Neural progenitor cell (in vitro differentiated cells): ENCODE measurements around the gene ARL13A. TPM values are rescaled to one million over a fixed set of nuclear protein-coding genes. Genes with fewer than 3 reads are reported as not detected.

Experiments
- DNase-seq: peaks from one replicate; pipeline ENCODE4 v3.0.0-alpha.2; 2016; ENCODE audit warnings: low spot score
- H2AFZ ChIP-seq: fragments of 200-600 bp; sonication (generic); replicated peaks from 2 replicates; pipeline ENCODE4 v1.6.1; 2016; ENCODE audit warnings: antibody characterized with exemption
- H3F3A ChIP-seq: fragments of 200-600 bp; sonication (generic); 2 replicates; pipeline ENCODE4 v1.6.1; 2016; ENCODE audit warnings: antibody characterized with exemption, low read depth
- H3K27ac ChIP-seq: fragments of 200-600 bp; sonication (generic); 2 replicates; pipeline ENCODE4 v1.5.1; 2016; ENCODE audit warnings: mild to moderate bottlenecking
- H3K27me3 ChIP-seq: fragments of 200-600 bp; sonication (generic); 2 replicates; pipeline ENCODE4 v1.6.1; 2016; ENCODE audit warnings: mild to moderate bottlenecking, moderate library complexity
- H3K36me3 ChIP-seq: fragments of 200-600 bp; sonication (generic); 2 replicates; pipeline ENCODE4 v1.5.1; 2016
- H3K4me1 ChIP-seq: fragments of 200-600 bp; sonication (generic); 2 replicates; pipeline ENCODE4 v1.6.1; 2016; ENCODE audit warnings: mixed run types
- H3K4me2 ChIP-seq: fragments of 200-600 bp; sonication (generic); 2 replicates; pipeline ENCODE4 v1.6.1; 2016
- H3K4me3 ChIP-seq: fragments of 200-600 bp; sonication (generic); 2 replicates; pipeline ENCODE4 v1.5.1; 2016
- H3K79me2 ChIP-seq: fragments of 200-600 bp; sonication (generic); 2 replicates; pipeline ENCODE4 v1.6.1; 2016; ENCODE audit warnings: low read depth
- H3K9ac ChIP-seq: fragments of 200-600 bp; sonication (generic); 2 replicates; pipeline ENCODE4 v1.6.1; 2016
- H3K9me3 ChIP-seq: fragments of 200-600 bp; sonication (generic); 2 replicates; pipeline ENCODE4 v1.5.1; 2016; ENCODE audit warnings: low read depth
- H4K20me1 ChIP-seq: fragments of 200-600 bp; sonication (generic); 2 replicates; pipeline ENCODE4 v1.6.1; 2016; ENCODE audit warnings: low read depth
- H3K27ac Mint-ChIP-seq: 3 replicates; pipeline ENCODE4 v1.8.0; 2021; ENCODE audit warnings: mixed read lengths
- H3K27me3 Mint-ChIP-seq: 2 replicates; pipeline ENCODE4 v1.8.0; 2022; ENCODE audit warnings: low read depth, mild to moderate bottlenecking, inconsistent platforms, moderate library complexity, mixed read lengths; ENCODE audit not compliant: insufficient read depth
- H3K36me3 Mint-ChIP-seq: 3 replicates; pipeline ENCODE4 v1.8.0; 2021; ENCODE audit warnings: mixed read lengths
- H3K4me1 Mint-ChIP-seq: 3 replicates; pipeline ENCODE4 v1.8.0; 2021; ENCODE audit warnings: mixed read lengths
- H3K4me3 Mint-ChIP-seq: 3 replicates; pipeline ENCODE4 v1.8.0; 2021; ENCODE audit warnings: mild to moderate bottlenecking, moderate library complexity, mixed read lengths
- H3K9me3 Mint-ChIP-seq: 3 replicates; pipeline ENCODE4 v1.8.0; 2020; ENCODE audit warnings: mixed read lengths
- EZH2 ChIP-seq: fragments of 200-600 bp; sonication (generic); IDR thresholded peaks from 2 replicates; pipeline ENCODE4 v1.6.1; 2017; ENCODE audit warnings: antibody characterized with exemption, mild to moderate bottlenecking, moderate library complexity
- EZH2phosphoT487 ChIP-seq: fragments of 200-600 bp; sonication (generic); IDR thresholded peaks from 2 replicates; pipeline ENCODE4 v1.6.1; 2017; ENCODE audit warnings: antibody characterized with exemption
- total RNA-seq: library from RNA; depleted of rRNA; stranded (reverse); fragments of >200 nt; gene quantifications from 2 replicates; pipeline ENCODE4 v1.2.3, GENCODE V29; 2015; ENCODE audit warnings: low replicate concordance
- TF ChIP-seq, protein P1 (sequence below): fragments of 200-600 bp; sonication (generic); IDR thresholded peaks from 2 replicates; pipeline ENCODE4 v1.5.1; 2017; ENCODE audit warnings: antibody characterized with exemption, mild to moderate bottlenecking

ARL13A gene
- total RNA-seq, 1 donor from 2014 or later, result 0.36 TPM

DNA sequence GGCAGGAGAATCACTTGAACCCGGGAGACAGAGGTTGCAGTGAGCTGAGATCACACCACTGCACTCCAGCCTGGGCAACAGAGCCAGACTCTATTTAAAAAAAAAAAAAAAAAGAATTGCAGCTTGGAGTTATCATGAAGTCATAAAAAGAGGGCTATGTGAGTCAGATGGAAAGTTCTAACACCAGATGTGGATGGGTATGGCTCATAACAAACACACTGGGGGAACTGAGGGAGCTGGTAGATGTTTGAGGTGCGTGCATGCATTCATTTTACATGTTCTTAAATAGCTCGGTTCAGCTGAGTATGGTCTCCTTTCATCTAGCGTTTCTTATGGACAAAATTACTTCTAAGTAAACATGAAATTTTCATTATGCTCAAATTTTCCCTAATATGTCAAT is 70.7 kb downstream of the ARL13A start:
- Mint-ChIP-seq H3K9me3 (peaks cover 5% of the 10 kb centered on the region), H3K4me1 (no peaks in the 10 kb centered on the region), H3K27ac (no peak overlapping the region), H3K27me3 (peaks cover 6% of the 10 kb centered on the region), H3K4me3 (no peak overlapping the region), H3K36me3 (peaks cover 3% of the 10 kb centered on the region)
- no peak for TF ChIP-seq EZH2phosphoT487
- no peak for TF ChIP-seq EZH2
- TF ChIP-seq, protein P1, sequence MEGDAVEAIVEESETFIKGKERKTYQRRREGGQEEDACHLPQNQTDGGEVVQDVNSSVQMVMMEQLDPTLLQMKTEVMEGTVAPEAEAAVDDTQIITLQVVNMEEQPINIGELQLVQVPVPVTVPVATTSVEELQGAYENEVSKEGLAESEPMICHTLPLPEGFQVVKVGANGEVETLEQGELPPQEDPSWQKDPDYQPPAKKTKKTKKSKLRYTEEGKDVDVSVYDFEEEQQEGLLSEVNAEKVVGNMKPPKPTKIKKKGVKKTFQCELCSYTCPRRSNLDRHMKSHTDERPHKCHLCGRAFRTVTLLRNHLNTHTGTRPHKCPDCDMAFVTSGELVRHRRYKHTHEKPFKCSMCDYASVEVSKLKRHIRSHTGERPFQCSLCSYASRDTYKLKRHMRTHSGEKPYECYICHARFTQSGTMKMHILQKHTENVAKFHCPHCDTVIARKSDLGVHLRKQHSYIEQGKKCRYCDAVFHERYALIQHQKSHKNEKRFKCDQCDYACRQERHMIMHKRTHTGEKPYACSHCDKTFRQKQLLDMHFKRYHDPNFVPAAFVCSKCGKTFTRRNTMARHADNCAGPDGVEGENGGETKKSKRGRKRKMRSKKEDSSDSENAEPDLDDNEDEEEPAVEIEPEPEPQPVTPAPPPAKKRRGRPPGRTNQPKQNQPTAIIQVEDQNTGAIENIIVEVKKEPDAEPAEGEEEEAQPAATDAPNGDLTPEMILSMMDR, result no peak
- DNase-seq, result no peak
- H3K27me3 ChIP-seq, result no peaks in the 10 kb centered on the region
- H3K36me3 ChIP-seq, result no peaks in the 10 kb centered on the region
- H3F3A ChIP-seq, result no peaks in the 10 kb centered on the region
- H3K9me3 ChIP-seq, result no peaks in the 10 kb centered on the region
- no peaks in the 10 kb centered on the region for H4K20me1 ChIP-seq
- no peak overlapping the region for H3K9ac ChIP-seq
- no peak overlapping the region for H2AFZ ChIP-seq
- no peak overlapping the region for H3K27ac ChIP-seq
- H3K4me1 ChIP-seq, result no peaks in the 10 kb centered on the region
- no peaks in the 10 kb centered on the region for H3K79me2 ChIP-seq
- no peak overlapping the region for H3K4me3 ChIP-seq
- no peak overlapping the region for H3K4me2 ChIP-seq

Other genes starting within 250 kb of the ARL13A start
- 0.22 and 0.39 TPM in 2 replicates for gene SYTL4, start 237.6 kb upstream of the ARL13A start, total RNA-seq
- 19.8 and 22.2 TPM in 2 replicates for gene CSTF2, start 149.3 kb upstream of the ARL13A start, total RNA-seq
- not detected in 2 replicates for gene NOX1, start 95.3 kb upstream of the ARL13A start, total RNA-seq
- 1.4 and 1.5 TPM in 2 replicates for gene XKRX, start 40.8 kb upstream of the ARL13A start, total RNA-seq
- 11.3 and 11.5 TPM in 2 replicates for gene TRMT2B, start 82.4 kb downstream of the ARL13A start, total RNA-seq
- 12.3 and 14.1 TPM in 2 replicates for gene TMEM35A, start 109.2 kb downstream of the ARL13A start, total RNA-seq
- 51.3 and 60.6 TPM in 2 replicates for gene CENPI, start 128.5 kb downstream of the ARL13A start, total RNA-seq